H1 (cell line): ENCODE data around the gene LLPH. TPM values are rescaled to one million over a fixed set of nuclear protein-coding genes. Genes with fewer than 3 reads are reported as not detected.

Experiments used
- ATF3 ChIP-seq: IDR thresholded peaks from 2 replicates; pipeline ENCODE4 v1.6.1; 2011; ENCODE audit warnings: low read depth, mild to moderate bottlenecking, low read length; ENCODE audit not compliant: insufficient read depth
- BCL11A ChIP-seq, 2 experiments: IDR thresholded peaks; one replicate each; pipeline ENCODE4 v1.6.1; 2011; ENCODE audit warnings: low read depth in 2 of 2, low read length in 2 of 2, mild to moderate bottlenecking in 2 of 2
- CBX5 ChIP-seq: fragments of 300-800, 300-1000 bp; sonication (generic); IDR thresholded peaks from 2 replicates; pipeline ENCODE4 v1.7.1; 2016; ENCODE audit warnings: antibody characterized with exemption, low read length, low read depth
- TBP ChIP-seq: IDR thresholded peaks from 2 replicates; pipeline ENCODE4 v1.6.1; 2011; ENCODE audit warnings: low read depth, low read length, improper control_type of control experiment
- polyA plus RNA-seq, 7 experiments: library from polyadenylated mRNA; depleted of rRNA in 3 of 7; stranded (reverse) in 5 of 7; unstranded in 2 of 7; fragments of >200 nt in 5 of 7; fragments of 200-250 nt in 2 of 7; gene quantifications; 1 replicate in 5 of 7; 2 replicates in 1 of 7; 4 replicates in 1 of 7; pipeline versions ENCODE4 v1.2.1 to v1.2.3, GENCODE V29; 2011 to 2013; ENCODE audit warnings: missing spikeins in 2 of 7, mixed read lengths in 2 of 7
- total RNA-seq: library from RNA; stranded (reverse); fragmentation: NEBNext Ultra II Directional; extraction: Animal tissue kit (Norgen Biotek cat#: 25700); gene quantifications from 2 replicates; pipeline ENCODE4 v1.2.1, GENCODE V29; 2021

The LLPH gene
- total and polyA plus RNA-seq, 2 of the 8 experiments (the other 6 are each of a cell fraction or from before 2014, with no cell fraction given), result 2.3 to 31.3 TPM

GRCh38 chr12:66160704-66161103 is 30.2 kb upstream of the LLPH start (continued):
- TF ChIP-seq ATF3 (no peak), BCL11A (IDR thresholded peaks at IDR 0.05; ENCODE audit: low read depth in 2 of 2, low read length in 2 of 2) (no peak), CBX5 (no peak), TBP (no peak)
